Activated naive CD8-positive, alpha-beta T cell (primary cell): ENCODE measurements around the gene CWH43.
"Not testable (repeated sequence)": the region's sequence is repeated elsewhere in the genome, so short reads cannot be mapped to it uniquely, and the experiment has no call there.

Experiments
- H3K27ac Mint-ChIP-seq: one replicate; pipeline ENCODE4 v1.8.0; 2021; ENCODE audit warnings: mixed read lengths
- H3K27me3 Mint-ChIP-seq: one replicate; pipeline ENCODE4 v1.8.0; 2021; ENCODE audit warnings: mixed read lengths
- H3K36me3 Mint-ChIP-seq: one replicate; pipeline ENCODE4 v1.8.0; 2021; ENCODE audit warnings: mixed read lengths
- H3K4me1 Mint-ChIP-seq: one replicate; pipeline ENCODE4 v1.8.0; 2021; ENCODE audit warnings: low read depth, mixed read lengths
- H3K4me3 Mint-ChIP-seq: one replicate; pipeline ENCODE4 v1.8.0; 2021; ENCODE audit warnings: mild to moderate bottlenecking, mixed read lengths
- H3K9me3 Mint-ChIP-seq: one replicate; pipeline ENCODE4 v1.8.0; 2021; ENCODE audit warnings: low read depth, mixed read lengths

The CWH43 gene

DNA sequence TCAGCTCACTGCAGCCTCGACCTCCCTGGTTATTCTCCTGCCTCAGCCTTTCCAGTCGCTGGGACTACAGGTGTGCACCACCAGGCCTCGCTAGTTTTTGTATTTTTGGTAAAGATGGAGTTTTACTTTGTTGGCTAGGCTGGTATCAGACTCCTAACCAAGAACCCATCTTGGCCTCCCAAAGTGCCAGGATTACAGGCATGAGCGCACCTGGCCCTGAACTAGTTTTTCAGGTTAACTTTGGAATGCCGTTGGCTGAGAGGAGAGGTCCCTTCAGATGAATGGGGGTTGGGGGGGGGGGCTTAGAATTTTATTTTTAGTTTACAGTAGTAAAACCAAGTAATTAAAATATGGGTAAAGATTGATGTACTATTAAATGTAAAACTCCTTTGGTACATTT is 23.4 kb upstream of the CWH43 start:
- Mint-ChIP-seq H3K4me1 (peaks cover 3% of the 10 kb centered on the region), H3K27ac (no peak overlapping the region), H3K4me3 (no peak overlapping the region), H3K9me3 (no peaks in the 10 kb centered on the region), H3K36me3 (no peaks in the 10 kb centered on the region), H3K27me3 (no peaks in the 10 kb centered on the region)

DNA sequence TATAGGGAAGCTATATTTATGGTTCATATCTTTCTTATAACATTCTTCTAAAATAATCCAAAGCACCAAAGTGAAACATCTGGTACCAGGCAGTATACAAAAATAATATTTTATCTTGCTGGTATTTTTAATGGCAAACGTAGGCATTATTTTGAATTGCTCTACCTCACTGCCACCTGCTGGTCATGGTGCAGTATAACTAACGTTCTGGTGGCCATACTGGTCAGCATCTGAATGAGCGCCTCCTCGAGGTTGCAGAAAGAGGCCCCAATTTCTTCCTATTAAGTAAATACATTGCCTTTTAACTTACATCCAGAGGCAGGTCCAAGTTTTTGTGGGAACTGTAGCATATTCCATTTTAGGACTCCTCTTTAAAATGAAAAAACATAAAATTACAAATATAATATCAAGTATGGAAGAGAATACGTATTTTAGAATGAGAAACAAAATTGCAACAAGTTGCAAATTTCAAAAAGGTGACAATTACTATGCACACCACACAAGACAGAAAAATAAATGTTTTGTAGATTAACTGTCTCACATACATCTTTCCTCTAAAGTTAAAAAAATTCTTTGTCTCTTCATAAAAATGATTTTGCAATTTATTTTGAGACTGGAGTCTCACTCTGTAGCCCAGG is 22.9 kb upstream of the CWH43 start:
- Mint-ChIP-seq H3K27ac (no peak overlapping the region), H3K36me3 (no peaks in the 10 kb centered on the region), H3K27me3 (no peaks in the 10 kb centered on the region), H3K4me1 (no peaks in the 10 kb centered on the region), H3K9me3 (no peaks in the 10 kb centered on the region), H3K4me3 (no peak overlapping the region)

DNA sequence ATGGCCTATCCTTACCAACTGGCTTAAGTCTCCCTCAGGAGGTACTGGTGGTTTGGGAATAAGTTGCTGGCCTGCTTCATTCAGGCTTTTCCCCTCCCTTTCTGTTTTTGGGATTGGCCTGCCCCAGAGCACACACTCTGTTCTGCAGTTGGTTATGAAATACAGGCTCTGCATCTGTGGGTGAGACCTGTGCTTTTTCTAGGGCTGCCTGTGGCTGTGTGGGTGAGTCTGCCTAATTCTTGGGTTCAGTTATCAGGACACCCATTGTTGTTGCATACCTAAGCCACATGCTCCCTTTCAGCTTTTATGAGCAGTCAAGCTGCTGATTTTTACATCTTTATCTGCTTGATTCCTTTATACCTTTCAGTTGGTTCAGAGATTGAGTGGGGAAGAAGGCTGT is 19.0 kb upstream of the CWH43 start:
- no peak overlapping the region for H3K27ac Mint-ChIP-seq
- no peaks in the 10 kb centered on the region for H3K27me3 Mint-ChIP-seq
- H3K36me3 Mint-ChIP-seq: no peaks in the 10 kb centered on the region
- no peaks in the 10 kb centered on the region for H3K9me3 Mint-ChIP-seq
- H3K4me1 Mint-ChIP-seq: no peaks in the 10 kb centered on the region
- H3K4me3 Mint-ChIP-seq: no peak overlapping the region

DNA sequence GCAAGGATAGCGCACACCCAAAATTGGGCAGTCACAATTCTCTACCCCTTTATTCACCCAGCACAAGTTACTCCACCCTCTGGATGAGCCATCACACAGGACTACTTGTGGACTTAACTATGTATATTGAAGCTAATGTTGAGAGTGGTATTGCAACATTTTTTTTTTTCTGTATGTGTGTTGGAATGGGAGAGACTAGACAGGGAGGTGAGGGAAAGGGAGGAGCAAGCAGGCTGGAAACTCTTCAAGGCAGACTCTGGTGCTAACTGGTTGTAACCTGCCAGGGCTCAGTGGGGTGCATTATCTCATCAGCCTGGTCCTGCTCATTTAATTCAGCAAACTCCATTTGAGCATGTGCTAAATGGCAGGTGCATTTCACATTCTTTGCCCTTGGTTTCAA is 18.4 kb upstream of the CWH43 start:
- no peak overlapping the region for H3K4me3 Mint-ChIP-seq
- no peaks in the 10 kb centered on the region for H3K9me3 Mint-ChIP-seq
- H3K27me3 Mint-ChIP-seq: no peaks in the 10 kb centered on the region
- no peaks in the 10 kb centered on the region for H3K4me1 Mint-ChIP-seq
- H3K27ac Mint-ChIP-seq: no peak overlapping the region
- H3K36me3 Mint-ChIP-seq: no peaks in the 10 kb centered on the region

DNA sequence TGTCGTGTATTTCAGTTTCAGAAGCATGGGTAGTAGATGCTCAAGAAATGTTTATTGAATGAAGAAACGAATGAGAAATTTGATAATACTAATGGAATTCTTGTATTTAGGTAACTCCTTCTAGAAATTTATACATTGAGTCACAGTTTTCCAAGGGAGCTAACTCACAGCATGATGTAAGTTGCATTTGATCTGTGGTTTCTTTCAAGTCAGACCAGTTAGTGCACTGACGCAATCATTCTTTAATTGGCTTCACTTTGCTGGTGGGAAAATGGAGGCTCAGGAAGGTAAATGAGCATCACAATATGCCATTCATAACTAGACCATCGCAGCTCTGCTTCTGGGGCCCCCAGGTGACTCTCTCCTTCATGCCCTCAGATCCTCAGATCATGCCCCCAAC is 17.3 kb upstream of the CWH43 start:
- H3K27me3 Mint-ChIP-seq: no peaks in the 10 kb centered on the region
- H3K9me3 Mint-ChIP-seq: no peaks in the 10 kb centered on the region
- no peaks in the 10 kb centered on the region for H3K4me1 Mint-ChIP-seq
- H3K4me3 Mint-ChIP-seq: no peak overlapping the region
- H3K27ac Mint-ChIP-seq: no peak overlapping the region
- no peaks in the 10 kb centered on the region for H3K36me3 Mint-ChIP-seq

DNA sequence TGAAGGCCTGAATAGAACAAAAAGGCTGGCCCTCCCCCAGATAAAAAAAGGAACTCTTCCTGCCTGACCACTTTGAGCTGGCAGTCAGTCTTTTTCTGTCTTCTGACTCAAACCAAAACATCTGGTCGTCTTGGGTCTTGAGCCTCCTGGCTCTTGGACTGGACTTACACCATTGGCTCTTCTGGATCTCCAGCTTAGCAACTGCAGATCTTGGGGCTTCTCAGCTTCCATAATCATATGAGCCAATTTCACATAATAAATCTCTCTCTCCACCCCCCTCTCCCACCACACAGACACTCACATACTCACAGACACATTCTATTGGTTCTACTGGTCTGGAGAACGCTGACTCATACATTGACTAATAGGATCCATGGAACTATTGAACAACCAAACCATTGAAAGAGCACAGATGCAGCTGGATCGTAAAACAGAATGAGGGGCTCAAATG is 15.6 kb upstream of the CWH43 start:
- Mint-ChIP-seq H3K4me3 (no peak overlapping the region), H3K9me3 (no peaks in the 10 kb centered on the region), H3K27ac (no peak overlapping the region)

DNA sequence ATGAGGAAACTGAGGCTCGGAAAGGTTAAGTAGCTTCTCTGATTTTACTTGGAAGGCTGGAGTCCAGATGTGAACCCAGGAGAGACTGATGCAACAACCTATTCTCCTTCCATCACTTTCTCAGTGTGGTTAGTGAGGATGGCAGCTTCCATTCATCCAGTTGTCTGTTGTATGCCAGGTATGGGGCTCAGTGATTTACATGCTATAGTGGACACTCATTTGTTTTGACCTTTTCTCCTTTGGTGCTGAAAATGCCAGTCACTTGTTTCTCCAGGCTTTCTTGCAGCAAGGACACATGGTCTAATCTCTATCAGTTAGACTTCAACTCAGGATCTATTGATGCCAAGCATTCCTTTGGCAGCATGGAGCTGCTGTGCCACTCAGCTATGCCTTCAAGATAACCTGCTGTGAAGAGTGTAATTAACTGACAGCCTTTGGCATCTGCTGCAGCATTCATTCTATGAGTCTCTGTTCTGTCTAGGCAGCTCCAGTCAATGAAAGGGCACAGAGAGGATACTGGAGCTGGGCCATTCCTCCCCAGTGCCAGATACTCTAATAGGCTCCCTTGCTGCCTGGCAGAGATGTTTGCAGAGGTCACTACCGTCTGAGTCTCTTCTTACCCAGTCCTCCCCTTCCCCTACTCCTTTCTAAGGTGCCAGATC is 11.0 kb upstream of the CWH43 start:
- Mint-ChIP-seq H3K9me3 (no peaks in the 10 kb centered on the region), H3K4me3 (no peak overlapping the region), H3K27me3 (peaks cover 5% of the 10 kb centered on the region), H3K27ac (no peak overlapping the region), H3K36me3 (no peaks in the 10 kb centered on the region), H3K4me1 (no peaks in the 10 kb centered on the region)

More for the DNA sequence above, 15.6 kb upstream of the CWH43 start:
- no peaks in the 10 kb centered on the region for H3K27me3 Mint-ChIP-seq
- H3K36me3 Mint-ChIP-seq: no peaks in the 10 kb centered on the region
- no peaks in the 10 kb centered on the region for H3K4me1 Mint-ChIP-seq

DNA sequence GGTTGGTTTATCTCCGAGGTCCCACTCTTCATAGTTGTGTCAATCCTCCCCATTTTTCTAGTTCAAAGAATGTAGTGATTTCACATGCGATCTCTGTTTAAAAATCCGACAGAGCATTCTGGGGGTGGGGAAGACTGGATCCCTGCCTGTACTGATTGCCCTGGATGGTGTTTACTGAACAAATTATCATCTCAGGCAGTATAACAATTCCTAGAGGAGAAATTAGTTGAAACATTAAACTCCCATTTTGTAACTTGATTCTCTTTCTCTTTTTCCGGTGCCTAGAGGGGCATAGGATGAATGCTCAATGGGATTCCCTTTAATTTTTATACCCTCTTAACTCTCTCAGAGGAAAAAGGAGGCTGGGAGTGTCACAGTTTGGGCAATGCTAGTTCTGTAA is 10.0 kb upstream of the CWH43 start:
- Mint-ChIP-seq H3K9me3 (no peaks in the 10 kb centered on the region), H3K4me1 (no peaks in the 10 kb centered on the region), H3K36me3 (no peaks in the 10 kb centered on the region), H3K27ac (no peak overlapping the region), H3K27me3 (peaks cover 6% of the 10 kb centered on the region), H3K4me3 (no peak overlapping the region)

DNA sequence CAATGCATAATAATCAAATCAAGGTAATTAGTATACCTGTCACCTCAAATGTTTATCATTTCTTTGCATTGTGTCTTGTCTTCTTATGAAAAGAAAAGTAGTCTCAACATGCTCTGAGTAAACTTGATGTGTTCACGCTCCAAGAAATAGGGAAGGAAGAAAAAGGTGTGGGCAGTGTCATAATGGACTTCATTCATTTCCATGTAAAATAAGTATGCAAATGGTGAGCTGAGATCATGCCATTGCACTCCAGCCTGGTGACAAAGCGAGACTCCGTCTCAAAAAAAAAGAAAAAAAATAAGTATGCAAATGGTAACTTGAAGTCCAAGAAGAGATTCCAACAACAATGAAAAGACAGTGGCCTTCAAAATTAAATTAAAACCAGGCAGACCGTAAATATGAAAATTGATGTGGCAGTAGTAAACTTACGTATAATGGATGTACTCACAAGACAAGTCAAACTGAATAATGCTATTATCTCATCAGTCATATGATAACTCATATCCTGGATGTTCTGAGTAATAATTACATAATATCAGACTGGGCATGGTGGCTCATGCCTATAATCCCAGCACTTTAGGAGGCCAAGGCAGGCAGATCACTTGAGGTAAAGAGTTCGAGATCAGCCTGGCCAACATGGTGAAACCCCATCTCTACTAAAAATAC is 6.0 kb upstream of the CWH43 start:
- no peak overlapping the region for H3K4me3 Mint-ChIP-seq
- peaks cover 9% of the 10 kb centered on the region for H3K9me3 Mint-ChIP-seq

DNA sequence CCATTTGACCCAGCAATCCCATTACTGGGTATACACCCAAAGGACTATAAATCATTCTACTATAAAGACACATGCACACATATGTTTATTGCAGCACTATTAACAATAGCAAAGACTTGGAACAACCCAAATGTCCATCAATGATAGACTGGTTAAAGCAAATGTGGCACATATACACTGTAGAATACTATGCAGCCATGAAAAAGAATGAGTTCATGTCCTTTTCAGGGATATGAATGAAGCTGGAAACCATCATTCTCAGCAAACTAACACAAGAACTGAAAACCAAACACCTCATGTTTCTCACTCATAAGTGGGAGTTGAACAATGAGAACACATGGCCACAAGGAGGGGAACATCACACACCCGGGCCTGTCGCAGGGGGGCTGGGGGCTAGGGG is 2.1 kb upstream of the CWH43 start:
- H3K4me1 Mint-ChIP-seq, H3K27ac Mint-ChIP-seq, H3K4me3 Mint-ChIP-seq, H3K9me3 Mint-ChIP-seq, H3K36me3 Mint-ChIP-seq: not testable (repeated sequence)
- peaks cover 41% of the 10 kb centered on the region for H3K27me3 Mint-ChIP-seq

More for the DNA sequence above, 6.0 kb upstream of the CWH43 start:
- Mint-ChIP-seq H3K27ac (no peak overlapping the region), H3K27me3 (peaks cover 27% of the 10 kb centered on the region), H3K36me3 (no peaks in the 10 kb centered on the region), H3K4me1 (no peaks in the 10 kb centered on the region)

DNA sequence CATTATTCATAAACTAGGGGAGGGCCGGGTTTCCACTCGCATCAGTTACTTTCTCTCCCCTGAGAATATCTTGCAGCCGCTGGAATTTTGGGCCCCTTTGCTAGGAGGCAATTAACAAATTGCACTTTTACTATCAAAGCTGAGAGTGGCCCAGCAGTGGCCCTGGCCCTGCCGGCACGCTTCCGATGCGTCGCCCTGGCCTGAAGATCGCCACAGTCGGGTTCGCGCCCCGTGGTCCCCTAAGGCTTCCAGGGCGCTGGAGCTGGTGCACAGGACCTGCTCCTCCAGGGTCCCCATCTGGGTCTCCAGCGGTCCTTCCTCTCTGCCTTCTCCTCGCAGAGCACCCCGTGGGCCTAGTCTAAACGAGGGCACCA is 486 bp upstream of the CWH43 start:
- peaks cover 41% of the 10 kb centered on the region for H3K27me3 Mint-ChIP-seq
- H3K9me3 Mint-ChIP-seq: peaks cover 9% of the 10 kb centered on the region
- no peaks in the 10 kb centered on the region for H3K36me3 Mint-ChIP-seq
- no peak overlapping the region for H3K27ac Mint-ChIP-seq
- no peak overlapping the region for H3K4me3 Mint-ChIP-seq
- no peaks in the 10 kb centered on the region for H3K4me1 Mint-ChIP-seq

DNA sequence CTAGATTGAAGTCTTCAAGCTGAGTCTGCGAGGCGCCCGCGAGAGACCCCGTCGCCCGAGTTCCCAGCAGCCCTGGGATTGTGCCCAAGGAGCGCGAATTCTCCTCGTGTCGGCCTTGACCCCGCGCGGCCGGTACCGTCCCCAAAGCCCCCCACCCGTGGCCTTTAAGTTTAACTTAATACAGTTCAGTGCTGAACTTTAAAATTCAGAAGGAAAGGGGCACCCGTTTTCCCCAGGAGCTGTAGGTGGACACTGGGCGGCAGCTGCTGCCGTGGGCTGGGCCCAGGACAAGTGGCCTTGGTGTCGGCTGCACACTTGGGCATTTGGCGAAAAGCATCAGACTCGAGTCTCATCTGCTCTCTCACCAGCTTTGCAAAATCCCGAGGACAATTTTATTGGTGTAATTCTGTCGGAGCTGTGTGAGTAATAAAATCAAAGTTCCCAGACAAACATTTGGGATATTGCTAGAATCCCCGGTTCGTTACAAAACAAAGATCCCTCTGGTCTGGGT is 634 bp downstream of the CWH43 start:
- H3K4me3 Mint-ChIP-seq: no peak overlapping the region
- H3K27me3 Mint-ChIP-seq: peaks cover 44% of the 10 kb centered on the region
- H3K9me3 Mint-ChIP-seq: peaks cover 9% of the 10 kb centered on the region

DNA sequence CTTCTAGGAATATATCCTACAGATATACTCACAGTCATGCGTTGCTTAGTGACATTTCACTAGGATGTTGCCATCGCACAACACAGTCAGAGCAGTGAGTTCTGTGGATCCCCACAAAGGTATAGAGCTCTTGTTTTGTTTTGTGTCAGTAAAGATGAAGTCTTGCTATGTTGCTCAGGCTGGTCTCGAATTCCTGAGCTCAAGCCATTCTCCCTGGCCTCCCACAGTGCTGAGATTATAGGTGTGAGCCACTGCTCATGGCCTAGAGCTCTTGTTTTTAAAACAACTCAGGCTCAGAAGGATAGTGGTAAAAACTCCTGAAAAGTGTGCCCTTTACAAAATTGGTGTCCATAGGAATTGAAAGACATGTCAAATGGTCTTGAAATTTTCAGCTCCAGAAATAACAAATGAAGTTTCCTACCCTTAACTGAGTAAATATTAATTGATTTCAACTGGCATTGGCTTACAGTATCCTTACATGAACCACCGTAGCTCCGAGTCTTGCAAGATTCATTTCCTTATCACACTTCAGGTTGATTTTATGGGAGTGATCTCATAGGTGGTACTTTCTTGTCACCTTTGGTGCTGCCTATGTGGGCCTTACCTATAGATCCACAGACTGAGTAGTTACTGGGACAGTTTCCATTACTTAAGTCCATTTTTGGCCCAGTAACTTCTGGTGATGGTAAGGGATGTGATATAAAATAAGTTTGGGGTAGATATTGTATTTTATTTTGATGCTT is 3.6 kb downstream of the CWH43 start:
- H3K9me3 Mint-ChIP-seq: no peaks in the 10 kb centered on the region
- H3K4me3 Mint-ChIP-seq: no peak overlapping the region
- no peak overlapping the region for H3K27ac Mint-ChIP-seq
- H3K36me3 Mint-ChIP-seq: no peaks in the 10 kb centered on the region
- H3K4me1 Mint-ChIP-seq: no peaks in the 10 kb centered on the region
- peaks cover 27% of the 10 kb centered on the region for H3K27me3 Mint-ChIP-seq

More for the DNA sequence above, 634 bp downstream of the CWH43 start:
- H3K36me3 Mint-ChIP-seq: no peaks in the 10 kb centered on the region
- no peaks in the 10 kb centered on the region for H3K4me1 Mint-ChIP-seq
- H3K27ac Mint-ChIP-seq: no peak overlapping the region

DNA sequence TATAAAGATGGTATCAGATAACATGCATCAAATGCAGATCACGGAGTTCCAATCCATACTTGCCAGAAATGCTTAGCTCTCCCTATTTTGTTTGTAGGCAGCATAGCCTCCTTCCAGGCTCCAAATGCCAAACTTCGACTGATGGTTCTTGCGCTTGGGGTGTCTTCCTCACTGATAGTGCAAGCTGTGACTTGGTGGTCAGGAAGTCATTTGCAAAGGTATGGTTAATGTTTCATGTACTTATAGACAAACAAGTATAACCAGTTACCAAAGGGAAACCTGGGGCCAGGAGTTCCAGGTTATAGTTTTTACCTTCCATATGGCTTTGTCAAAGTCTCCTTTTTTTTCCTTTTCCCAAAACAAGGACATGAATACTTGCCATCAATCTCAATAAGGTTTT is 5.3 kb downstream of the CWH43 start:
- Mint-ChIP-seq H3K27me3 (peaks cover 24% of the 10 kb centered on the region), H3K36me3 (no peaks in the 10 kb centered on the region), H3K4me1 (no peaks in the 10 kb centered on the region), H3K4me3 (no peak overlapping the region), H3K27ac (no peak overlapping the region), H3K9me3 (no peaks in the 10 kb centered on the region)

DNA sequence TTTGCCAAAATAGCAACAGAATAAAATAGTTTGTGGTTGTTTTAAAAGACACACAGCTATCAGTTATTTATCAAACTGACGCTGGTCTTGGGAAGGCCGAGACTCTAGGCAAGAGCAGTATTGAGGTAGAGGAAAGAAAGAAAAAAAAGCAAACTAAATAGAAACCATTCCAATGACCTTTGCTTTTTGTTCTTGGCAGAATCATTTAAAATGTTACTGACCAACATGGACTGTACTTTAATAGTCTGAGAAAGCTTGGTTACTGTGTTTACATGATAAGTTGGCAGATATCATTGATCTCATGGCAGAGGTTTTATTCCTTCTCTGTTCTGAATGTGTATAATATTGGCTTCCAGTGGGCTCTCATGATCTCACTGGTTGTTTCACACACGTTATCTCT is 11.9 kb downstream of the CWH43 start:
- Mint-ChIP-seq H3K27ac (no peak overlapping the region), H3K27me3 (peaks cover 14% of the 10 kb centered on the region), H3K4me3 (no peak overlapping the region), H3K9me3 (no peaks in the 10 kb centered on the region), H3K4me1 (no peaks in the 10 kb centered on the region), H3K36me3 (no peaks in the 10 kb centered on the region)
